Adrenal gland (tissue), 5 donors: Measurements from ENCODE around the gene GALNT1.

Experiments used
- CTCF ChIP-seq, 6 experiments: fragments of 450-650 bp in 4 of 6; fragments of 200-600 bp in 2 of 6; sonication (generic) in 1 of 6; IDR thresholded peaks; 1 replicate in 5 of 6; 2 replicates in 1 of 6; pipeline versions ENCODE4 v1.5.1 to v1.8.0; 2016 to 2021; ENCODE audit warnings: antibody characterized with exemption in 6 of 6, mild to moderate bottlenecking in 2 of 6, moderate library complexity in 1 of 6
- POLR2A ChIP-seq, 2 donors: fragments of 450-650 bp; IDR thresholded peaks; one replicate each; pipeline ENCODE4 v1.6.1; 2017; ENCODE audit warnings: antibody characterized with exemption in 2 of 2, mild to moderate bottlenecking in 2 of 2, moderate library complexity in 1 of 2
- donor health status: DM: no; HTN: no; CAD: no.

- TF ChIP-seq CTCF (IDR thresholded peaks at IDR 0.05) (no peak), POLR2A (IDR thresholded peaks at IDR 0.05) (no peak)
Observed at GRCh38 chr18:35673682-35674081, 92.1 kb downstream of the GALNT1 start.
